HG02884 (cell line): Measurements from ENCODE around the gene ABCC5.
"Not testable (repeated sequence)": the region's sequence is repeated elsewhere in the genome, so short reads cannot be mapped to it uniquely, and the experiment has no call there.

ENCODE experiments used
- ATAC-seq: cut with Tn5 transposase; IDR thresholded peaks from one replicate; pipeline ENCODE4 v1.9.1; 2021; ENCODE audit warnings: mild to moderate bottlenecking, moderate library complexity; ENCODE audit not compliant: unreplicated experiment

The ABCC5 gene

DNA sequence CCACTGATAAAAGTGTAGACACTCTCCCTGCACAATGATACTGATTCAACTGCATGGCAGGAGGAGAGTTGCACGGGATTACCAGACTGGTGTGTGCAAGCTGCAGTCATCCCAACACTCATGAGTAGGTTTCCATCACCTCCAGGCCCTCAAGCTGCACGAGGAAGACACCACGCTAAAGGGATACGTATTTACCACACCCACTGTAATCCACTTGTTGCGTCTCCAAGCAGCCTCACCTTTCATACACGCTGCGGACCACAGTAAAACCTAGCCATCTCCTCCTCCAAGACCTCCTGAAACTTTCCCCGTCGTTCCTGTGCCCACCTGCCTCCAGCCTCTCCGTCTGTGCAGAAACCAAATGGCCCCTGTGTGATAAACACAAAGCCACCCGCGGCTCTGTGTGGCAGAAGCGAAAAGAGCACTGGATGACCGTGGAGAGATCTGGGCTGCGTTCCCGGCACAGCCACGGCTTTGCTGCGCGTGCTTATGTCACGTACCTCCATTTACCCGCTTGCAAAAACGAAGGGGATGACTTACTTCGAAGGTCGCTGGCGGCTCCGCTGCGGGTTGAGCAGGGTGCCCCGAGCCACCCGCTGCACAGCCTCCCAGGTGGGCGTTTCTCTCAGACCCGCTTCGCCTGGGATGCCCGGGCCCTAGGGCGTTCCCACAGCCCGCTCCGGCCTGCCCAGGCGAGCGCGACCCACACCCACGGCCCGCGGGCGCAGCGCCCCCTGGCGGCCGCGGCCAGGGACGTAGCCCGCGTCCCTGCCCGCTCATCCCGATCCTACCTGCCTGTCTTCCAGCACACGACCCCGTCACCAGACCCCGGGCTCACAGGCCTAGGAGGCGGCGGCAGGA is 643 bp downstream of the ABCC5 start:
- peak; percentile 54 for ATAC-seq

DNA sequence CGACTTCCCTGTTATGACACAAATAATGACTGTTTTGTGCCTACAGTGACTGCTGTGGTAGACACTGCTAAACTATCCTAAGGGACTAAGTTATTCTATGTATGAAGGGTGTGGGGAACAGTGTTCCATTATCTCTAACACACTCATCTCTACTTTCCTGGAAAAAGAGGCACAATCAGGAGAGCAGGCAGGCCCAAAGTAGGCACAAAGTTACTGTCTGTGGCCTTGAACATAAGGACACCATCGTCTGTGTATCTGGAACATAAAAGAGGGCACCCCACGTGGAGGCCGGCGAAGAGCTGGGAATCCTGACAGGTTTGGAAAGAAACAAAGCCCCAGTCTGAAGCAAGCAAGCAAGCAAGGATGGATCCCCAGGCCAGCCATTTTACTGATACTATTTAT is 1.5 kb downstream of the ABCC5 start:
- no peak for ATAC-seq

DNA sequence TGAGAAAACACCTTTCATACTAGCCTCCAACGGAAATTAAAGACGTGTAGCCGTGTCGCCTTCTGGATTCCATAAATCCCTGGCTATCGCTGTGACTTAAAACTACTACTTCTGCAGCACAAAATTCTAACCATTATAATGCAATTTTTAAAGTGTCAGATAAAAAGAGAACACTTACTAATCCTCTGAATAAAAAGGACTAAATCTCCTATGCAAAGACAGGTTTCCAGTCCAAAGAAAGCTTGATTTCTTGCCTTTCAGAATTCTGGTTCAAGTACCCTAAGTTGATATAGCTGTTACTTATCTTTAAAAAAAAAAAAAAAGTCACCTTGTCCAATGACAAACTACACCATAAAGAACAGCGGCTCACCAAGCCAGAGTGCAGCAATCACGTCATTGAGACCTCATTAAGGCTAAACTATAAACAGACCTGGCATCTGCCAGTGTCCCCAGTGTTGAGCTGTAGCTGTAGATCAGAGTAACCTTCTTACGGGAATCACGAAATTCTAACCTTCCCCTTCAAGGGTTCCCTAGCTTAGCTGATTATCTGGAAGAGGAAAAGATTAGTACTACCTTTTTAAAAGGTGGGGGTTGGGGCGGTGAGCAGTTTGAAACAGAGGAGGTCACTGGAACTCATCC is 2.2 kb downstream of the ABCC5 start:
- no peak for ATAC-seq

DNA sequence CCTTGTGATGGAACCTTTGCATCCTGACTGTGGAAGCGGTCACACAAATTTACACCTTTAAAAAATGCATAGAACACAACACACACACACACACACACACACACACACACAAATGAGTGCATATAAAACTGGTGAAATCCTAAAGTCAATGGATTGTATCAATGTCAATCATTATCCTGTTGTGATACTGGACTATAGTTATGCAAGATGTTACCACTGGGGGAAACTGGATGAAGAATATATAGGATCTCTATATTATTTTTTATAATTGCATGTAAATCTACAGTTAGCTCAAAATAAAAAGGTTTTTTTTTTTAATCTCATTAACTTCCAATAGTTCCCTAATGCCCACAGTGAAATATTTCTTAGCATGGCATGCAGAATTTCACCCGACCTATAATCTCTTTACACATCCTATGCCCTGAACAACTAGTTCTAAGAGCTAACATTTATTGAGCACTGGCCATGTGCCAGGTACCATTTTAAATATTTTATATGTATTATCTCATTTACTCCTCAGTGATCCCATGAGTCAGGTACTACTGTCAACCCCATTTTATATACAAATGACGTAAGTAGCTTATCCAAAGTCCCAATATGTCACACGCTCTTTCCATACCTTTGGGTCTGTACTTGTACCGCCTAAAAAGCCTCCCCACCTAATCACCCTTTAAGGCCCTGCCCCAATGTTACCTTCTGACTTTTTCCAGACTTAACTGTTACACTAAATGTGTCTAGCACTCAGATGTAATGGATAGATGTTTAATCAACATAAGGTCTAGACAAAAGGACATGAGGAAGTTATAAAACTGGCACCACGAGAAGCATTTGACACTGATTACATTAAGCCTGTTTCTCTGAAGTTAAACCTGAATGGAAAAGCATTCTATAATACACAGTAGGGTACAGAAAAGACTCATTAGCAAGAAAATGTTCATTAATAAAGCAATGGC is 5.5 kb downstream of the ABCC5 start:
- ATAC-seq: no peak

DNA sequence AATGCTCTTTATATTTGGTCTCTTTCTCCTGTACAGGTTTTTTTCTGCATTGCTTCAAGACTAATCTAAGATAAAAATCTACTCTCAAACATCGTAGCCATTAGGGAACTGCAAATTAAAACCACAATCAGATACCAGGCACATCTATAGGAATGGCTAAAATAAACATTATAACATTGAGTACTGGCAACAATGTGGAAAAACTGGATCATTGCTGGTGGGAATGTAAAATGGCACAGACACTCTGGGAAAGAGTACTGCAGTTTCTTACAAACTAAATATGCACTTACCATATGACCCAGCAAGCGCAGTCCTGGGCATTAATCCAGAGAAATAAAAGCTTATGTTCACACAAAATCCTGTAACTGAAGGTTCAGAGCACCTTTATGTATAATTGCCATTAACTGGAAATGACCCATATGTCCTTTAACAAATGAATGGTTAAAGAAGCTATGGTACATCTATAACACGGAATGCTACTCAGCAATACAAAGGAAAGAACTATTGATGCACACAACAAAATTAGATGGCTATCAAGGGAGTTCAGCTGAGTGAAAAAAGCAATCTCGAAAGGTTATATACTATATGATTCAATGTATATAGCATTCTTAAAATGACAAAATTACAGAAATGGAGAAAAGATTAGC is 6.3 kb downstream of the ABCC5 start:
- ATAC-seq: no peak

DNA sequence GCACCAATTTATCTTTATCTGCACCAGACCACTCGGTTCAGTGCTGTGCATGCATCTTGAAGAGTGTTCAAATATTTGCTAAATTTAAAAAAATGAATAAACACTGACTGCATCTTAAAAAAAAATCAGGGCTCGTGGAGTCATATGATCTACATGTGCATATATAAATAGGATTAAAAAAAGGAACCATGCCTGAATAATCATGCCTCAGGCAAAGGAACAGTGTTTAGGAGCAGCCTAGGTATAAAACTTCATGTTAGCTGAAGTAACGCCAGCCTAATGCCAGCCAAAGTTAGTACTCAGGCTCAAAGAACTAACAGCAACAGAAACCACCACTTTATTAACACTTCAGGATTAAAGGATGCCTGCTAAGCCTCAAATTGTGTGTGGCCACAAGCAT is 9.5 kb downstream of the ABCC5 start:
- no peak for ATAC-seq

DNA sequence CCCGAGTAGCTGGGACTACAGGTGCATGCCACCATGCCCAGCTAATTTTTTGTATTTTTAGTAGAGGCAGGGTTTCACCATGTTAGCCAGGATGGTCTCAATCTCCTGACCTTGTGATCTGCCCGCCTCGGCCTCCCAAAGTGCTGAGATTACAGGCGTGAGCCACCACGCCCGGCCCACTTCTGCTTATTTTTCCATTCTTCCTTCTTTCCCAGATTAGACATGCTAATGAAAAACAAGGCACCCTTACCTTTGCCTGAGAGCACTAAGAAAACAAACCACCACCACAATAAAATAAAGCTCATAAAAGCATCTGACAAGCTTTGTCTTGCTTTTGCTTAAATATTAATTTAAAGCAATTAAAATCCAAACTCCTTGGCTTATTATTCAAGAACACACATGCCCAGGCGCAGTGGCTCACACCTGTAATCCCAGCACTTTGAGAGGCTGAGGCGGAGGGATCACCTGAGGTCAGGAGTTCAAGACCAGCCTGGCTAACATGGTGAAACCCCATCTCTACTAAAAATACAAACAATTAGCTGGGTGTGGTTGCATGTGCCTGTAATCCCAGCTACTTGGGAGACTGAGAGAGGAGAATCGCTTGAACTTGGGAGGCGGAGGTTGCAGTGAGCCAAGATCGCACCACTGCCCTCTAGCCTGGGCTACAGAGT is 10.4 kb downstream of the ABCC5 start:
- not testable (repeated sequence) for ATAC-seq

DNA sequence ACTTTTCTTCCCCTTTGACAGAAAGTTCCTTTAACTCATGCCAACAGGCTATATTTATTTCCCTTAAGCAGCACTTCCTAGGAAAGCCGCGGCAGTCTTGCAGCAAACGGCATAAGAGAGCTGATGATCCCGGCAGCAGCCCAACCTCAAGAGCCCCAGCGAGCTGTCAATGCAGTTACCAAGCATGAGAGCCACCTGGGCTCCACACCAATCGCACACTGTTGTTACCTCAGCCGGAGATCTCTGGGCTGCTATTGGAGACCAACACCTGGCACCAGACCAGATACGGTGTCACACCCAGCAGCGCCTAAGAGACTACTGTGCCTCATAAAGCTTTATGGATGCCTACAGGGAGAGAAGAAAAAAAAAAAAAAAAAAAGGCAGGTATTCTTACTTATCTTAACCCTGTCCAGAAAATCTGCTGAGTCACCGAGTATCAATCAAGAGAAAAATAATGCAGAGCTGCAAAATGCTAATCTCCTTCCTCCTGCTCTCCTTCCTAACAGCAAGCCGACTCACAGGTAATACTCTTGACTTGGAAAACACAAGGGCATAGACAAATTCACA is 11.7 kb downstream of the ABCC5 start:
- ATAC-seq: peak; percentile 81

DNA sequence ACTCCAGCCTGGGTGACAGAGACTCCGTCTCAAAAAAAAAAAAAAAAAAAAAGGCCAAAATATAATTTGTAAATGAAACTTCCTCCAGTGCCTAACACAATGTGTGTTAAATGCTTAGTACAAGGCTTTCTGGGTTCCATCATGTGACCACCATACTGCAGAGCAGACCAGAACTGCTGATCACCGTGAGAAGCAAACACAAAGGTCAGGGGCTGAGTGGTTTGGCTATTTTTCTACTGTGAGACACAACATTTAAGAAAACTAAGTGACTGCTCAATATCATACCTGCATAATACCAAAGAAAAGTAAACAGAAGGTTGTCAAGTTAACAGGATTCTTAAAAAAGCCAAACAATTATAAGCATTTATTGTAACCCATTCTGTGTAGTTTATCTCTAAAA is 13.2 kb downstream of the ABCC5 start:
- ATAC-seq: no peak

DNA sequence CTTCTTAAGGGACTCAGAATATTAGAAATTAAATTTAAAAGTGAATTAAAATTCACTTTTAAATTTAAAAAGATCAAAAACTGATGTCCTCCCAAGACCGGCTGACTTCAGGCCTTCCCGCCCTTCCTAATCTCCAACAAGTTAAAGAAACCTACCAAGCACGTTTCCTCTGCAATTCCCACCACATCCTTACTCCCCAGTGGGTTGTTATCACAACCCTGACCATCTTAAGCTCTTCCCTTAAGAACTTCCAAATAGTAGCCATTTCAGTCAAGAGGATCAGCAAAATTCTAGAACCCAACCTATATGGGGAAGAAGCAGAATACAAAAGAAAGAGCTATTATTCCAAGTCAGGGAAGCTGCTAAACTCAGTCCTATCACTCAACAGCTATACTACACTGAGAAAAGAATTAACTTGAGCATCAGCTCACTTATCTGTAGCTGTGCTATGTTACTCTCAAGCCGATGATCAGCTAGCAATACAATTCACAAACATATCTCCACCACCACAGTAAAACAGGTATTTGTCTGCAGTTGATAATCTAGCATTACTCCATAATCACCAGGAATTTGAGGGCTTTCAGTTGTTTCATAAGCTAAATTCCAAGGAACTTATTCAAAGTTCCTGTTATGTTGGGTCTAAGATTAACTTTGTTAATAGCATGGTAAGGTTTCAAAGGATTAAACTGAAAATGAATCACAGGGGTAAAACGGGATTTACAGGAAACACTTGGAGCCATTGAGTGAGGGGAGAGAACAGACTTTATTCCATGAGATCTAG is 14.3 kb downstream of the ABCC5 start:
- ATAC-seq: no peak

DNA sequence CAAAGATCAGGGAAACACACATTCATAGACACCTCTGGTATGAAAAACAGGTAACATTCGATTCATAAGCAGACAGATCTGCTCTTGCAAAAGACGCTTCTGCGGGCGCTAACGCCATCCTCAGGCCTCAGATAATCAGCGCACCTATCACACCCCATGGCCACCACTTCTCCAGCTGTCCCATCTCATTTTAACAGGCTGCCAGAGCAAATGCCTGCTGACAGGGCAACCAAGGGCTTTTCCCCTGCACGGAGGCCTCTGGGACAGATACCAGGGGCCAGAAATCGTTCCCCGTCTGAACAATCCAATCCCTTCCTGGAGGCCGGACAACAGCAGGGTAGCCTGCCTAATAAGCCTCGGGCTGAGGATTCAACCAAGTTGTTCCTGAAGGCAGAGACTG is 15.2 kb downstream of the ABCC5 start:
- ATAC-seq: no peak

DNA sequence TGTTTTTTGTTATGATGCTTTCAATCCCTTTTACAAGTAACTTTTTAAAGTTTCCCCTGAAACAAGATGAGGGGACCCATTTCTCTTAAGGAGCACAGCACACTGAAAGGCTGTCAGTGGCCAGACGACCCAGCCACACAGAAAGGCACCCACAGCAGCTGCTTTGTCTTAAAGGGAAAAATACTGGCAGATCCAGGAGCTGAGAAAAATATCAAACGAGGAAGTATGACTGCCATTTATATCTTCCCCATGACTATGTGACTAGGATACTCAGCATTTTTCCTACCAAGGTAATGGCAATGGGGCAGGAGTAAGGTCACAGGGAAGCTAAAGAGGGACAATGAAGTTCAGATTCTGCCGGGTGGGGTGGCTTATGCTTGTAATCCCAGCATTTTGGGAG is 15.9 kb downstream of the ABCC5 start:
- no peak for ATAC-seq

DNA sequence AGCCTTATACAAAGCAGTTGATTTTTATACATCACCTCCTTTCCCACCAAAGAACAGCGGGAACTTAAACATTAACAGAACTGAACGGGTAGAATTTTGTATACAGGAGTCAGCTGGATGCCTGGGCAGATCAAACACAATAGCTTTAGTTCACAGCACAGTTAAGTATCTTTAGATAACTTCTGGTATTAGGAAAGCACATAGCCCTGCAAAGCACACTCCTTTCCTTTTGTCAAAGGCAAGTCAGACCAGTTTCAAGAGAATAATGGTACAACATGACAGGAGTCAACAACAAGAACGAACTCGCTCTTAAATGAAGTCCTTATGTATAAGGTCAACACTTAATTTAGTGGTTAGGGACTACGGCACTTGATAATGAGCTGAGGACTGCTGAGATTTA is 26.3 kb downstream of the ABCC5 start:
- no peak for ATAC-seq

DNA sequence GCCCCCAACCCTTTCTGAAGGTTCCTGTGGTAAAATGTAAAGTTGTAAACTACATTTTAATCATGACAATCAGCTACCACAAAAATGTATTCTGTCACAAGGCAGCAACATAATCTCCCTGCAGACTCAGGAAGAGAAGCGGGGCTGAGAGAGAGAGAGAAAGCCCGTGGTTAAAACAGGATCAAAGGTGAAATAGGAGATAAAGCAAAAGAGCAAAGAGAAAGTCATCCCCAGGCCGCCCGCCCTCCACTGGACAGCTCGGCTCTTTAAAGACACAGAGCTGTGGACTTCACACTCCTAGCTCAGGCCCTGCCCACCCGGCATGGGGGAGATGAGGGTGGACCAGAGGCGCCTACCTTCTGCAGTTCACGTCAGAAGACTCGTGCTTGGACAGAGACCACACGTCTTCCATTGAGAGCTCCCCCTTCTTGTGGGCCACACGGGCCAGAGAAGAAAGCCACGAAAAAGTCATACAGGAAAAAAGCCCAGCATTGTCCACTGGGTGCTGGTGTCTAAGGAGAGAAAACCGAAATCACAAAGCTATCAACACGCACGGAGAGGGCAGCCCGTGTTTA is 29.4 kb downstream of the ABCC5 start:
- no peak for ATAC-seq

DNA sequence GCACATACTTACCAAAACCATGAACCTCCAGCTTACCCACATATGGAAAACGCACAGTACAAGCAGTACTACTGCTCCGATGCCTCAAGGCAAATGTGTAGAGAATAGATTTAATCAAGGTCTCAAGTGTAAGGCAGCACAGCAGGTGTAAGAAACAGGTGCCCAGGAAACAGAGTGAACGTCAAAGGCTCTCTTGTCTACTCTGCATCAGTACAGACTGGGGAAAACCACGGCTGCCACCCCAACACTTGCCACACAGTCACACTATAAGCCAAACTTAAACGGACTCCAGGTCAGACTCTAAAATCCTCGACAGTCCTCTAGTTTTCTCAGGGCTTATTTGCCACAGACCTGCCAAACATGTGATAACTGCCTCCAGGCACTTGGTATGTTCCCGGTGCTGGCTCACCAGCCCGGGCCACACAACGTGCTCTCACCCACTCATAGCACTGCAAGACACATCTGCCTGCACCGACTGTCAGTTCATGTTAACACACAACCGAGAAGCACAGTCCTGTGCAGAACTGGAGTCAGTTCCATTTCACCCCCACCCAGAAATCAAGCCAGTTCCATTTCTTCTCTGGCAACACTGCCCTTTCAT is 30.6 kb downstream of the ABCC5 start:
- no peak for ATAC-seq

DNA sequence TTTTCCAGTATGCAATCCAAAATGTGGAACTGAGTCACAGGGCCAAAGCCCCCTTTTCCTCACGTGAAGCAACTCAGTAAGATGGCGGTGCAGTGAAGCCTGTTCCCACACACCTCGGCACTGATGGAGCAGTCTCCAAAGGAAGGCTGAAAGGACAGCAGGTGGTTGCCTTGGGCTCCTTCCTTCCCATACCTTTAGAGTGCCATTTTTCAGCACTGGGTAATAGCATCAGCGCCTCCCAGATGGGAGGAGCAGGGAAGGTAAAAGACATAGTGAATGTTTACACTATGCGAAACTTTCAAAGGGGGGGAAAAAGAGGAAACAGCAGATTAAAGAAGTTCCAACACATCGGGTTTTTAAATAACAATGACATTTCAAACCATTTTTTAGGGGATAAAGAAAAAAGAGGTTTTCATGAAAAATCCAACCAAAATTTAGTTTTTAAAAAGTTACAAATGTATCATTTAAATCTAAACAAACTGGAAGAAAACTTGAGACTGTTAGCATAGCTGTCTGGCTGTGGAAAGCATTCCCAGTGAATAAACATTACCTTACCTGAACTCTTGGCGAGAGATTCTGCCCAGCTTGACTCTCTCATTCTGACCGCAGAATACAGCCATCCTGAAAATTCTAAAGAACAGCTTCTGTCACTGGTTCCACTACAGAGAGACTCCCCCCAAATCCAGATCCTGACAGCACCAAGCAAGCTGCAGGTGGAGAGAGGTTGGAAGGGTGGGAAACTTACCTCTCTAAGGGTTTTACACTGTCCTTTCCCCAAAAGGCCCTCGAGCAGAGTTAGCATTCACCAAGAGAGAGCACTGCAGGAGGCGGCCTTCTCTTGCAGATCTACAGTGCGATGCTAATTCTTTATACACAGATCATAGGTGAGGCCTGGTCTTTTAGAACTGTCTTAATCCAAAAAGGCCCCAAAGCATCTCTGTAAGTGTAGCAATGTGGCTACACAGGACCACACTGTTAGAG is 32.6 kb downstream of the ABCC5 start:
- no peak for ATAC-seq

DNA sequence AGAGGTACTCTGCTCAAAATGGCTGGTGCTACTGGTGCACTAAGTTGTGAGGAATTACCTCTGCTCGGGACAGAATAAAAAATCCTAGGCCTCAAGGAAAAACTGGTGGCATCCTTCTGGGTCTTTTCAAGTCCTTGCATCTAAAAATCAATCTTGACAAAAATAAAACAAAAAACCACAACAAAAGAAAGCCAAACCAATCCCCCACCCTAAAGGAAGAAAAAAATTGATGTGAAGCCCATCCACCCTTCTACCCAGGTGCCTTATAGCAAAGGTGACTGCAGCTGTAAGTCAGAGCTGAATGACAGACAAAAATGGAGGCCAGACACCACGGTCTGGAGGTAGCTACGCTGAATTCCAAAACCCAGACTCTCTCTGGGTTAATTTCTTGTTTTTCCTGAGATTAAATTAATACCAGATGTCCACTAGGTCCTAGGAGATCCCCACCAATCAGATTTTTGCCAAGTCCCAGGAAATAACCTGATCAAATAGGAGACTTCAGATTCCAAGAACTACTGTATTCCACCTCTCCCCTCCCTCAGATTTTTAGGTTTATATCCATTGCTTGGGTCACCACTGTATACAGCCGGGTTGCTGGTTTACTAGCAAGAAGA is 33.5 kb downstream of the ABCC5 start:
- no peak for ATAC-seq
